ENCODE results near the gene PLRG1. TPM values are rescaled to one million over a fixed set of nuclear protein-coding genes. Genes with fewer than 3 reads are reported as not detected.

Gene PLRG1
- total RNA-seq, 1 experiment from 2014 or later: 136 TPM

GRCh38 chr4:154593868-154594267 is 43.7 kb upstream of the PLRG1 start:
- no peak for TF ChIP-seq CTCF (IDR thresholded peaks at IDR 0.05; ENCODE audit: unreplicated experiment)
- no peak for DNase-seq (ENCODE audit: unreplicated experiment)
- Mint-ChIP-seq H3K4me3 (ENCODE audit: unreplicated experiment) (no peak overlapping the region), H3K27ac (ENCODE audit: low read depth, unreplicated experiment) (no peak overlapping the region), H3K4me1 (ENCODE audit: insufficient read depth, unreplicated experiment) (peaks cover 5% of the 10 kb centered on the region), H3K27me3 (ENCODE audit: insufficient read depth, unreplicated experiment) (no peaks in the 10 kb centered on the region), H3K9me3 (ENCODE audit: unreplicated experiment) (no peaks in the 10 kb centered on the region), H3K36me3 (ENCODE audit: insufficient read depth, unreplicated experiment) (no peaks in the 10 kb centered on the region)
- ChIA-PET CTCF (interaction anchor here (0.6 to 7.3 kb wide), 10 partner anchors 16 to 214 kb away, joined by 3 to 53 read pairs (median 6); partner anchors contain the start of gene PLRG1), POLR2A (no interaction called here)
- BruUV-seq (replicated peaks): no TSS peak
- intact Hi-C loops (cut with micrococcal nuclease): no loop called here

- TF ChIP-seq CTCF (IDR thresholded peaks at IDR 0.05; ENCODE audit: unreplicated experiment): no peak
- Mint-ChIP-seq H3K4me3 (ENCODE audit: unreplicated experiment) (no peak overlapping the region), H3K4me1 (ENCODE audit: insufficient read depth, unreplicated experiment) (peaks cover 10% of the 10 kb centered on the region), H3K27ac (ENCODE audit: low read depth, unreplicated experiment) (no peak overlapping the region), H3K27me3 (ENCODE audit: insufficient read depth, unreplicated experiment) (no peaks in the 10 kb centered on the region), H3K36me3 (ENCODE audit: insufficient read depth, unreplicated experiment) (no peaks in the 10 kb centered on the region), H3K9me3 (ENCODE audit: unreplicated experiment) (no peaks in the 10 kb centered on the region)
- intact Hi-C loops (cut with micrococcal nuclease): no loop called here
- ChIA-PET POLR2A (interaction anchor here (1.0 kb wide), 1 partner anchor 21 kb away, joined by 3 read pairs; the partner anchor contains the start of gene FGG), CTCF (interaction anchor here (0.5 to 7.3 kb wide), 7 partner anchors 27 to 386 kb away, joined by 3 to 53 read pairs (median 5); no protein-coding TSS in a partner anchor)
- no peak for DNase-seq (ENCODE audit: unreplicated experiment)
- no TSS peak for BruUV-seq (replicated peaks)
Measured at GRCh38 chr4:154591890-154592289, 41.7 kb upstream of the PLRG1 start.

GRCh38 chr4:154590329-154591006 is 40.3 kb upstream of the PLRG1 start, which contains the start of gene FGA:
TSS of gene FGA (minus strand) at chr4:154590742. CDS start at chr4:154590687, 55 bp downstream.
- intact Hi-C loops (cut with micrococcal nuclease): no loop called here

More at GRCh38 chr4:154590329-154591006, 40.3 kb upstream of the PLRG1 start, which contains the start of gene FGA:
- TF ChIP-seq CTCF (IDR thresholded peaks at IDR 0.05; ENCODE audit: unreplicated experiment): no peak
- no peak for DNase-seq (ENCODE audit: unreplicated experiment)
- H3K4me1 Mint-ChIP-seq (ENCODE audit: insufficient read depth, unreplicated experiment): peaks cover 5% of the 10 kb centered on the region
- no peaks in the 10 kb centered on the region for H3K27me3 Mint-ChIP-seq (ENCODE audit: insufficient read depth, unreplicated experiment)
- no peaks in the 10 kb centered on the region for H3K9me3 Mint-ChIP-seq (ENCODE audit: unreplicated experiment)
- BruUV-seq (replicated peaks): no TSS peak
- ChIA-PET POLR2A (no interaction called here), CTCF (interaction anchor here (1.2 to 7.3 kb wide), 5 partner anchors 29 to 35 kb away, joined by 3 to 53 read pairs (median 5); no protein-coding TSS in a partner anchor)
- no peak within 1 kb of the TSS for H3K27ac Mint-ChIP-seq (ENCODE audit: low read depth, unreplicated experiment)
- H3K36me3 Mint-ChIP-seq (ENCODE audit: insufficient read depth, unreplicated experiment): no peaks in the 10 kb centered on the region
- no peak within 1 kb of the TSS for H3K4me3 Mint-ChIP-seq (ENCODE audit: unreplicated experiment)
